ENCODE data around the gene ZNF45. TPM values are rescaled to one million over a fixed set of nuclear protein-coding genes. Genes with fewer than 3 reads are reported as not detected.

ZNF45 gene
- total RNA-seq, 1 experiment from 2014 or later, result 15.2 TPM

DNA sequence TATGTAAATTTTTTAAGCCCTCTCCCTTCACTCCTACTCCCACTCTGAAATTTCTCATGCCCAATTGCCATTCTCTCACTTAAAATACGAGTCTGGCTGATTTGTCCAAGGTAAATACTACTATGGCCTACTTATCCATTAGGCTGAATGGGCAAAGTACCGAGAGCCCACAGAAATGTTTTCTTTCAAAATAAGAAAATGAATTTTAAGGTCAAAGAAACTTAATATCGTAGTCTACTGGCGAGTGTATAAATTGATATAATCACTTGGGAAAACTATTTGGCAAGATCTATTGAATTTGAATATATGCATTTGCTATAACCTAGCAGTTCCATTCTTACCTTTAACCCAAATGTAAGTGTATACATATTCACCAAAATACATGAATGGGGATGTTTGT lies 32.7 kb downstream of the ZNF45 start:
- no peaks in the 10 kb centered on the region; a peak in 2 of 4 replicates for H3K9me3 ChIP-seq (ENCODE audit: control insufficient read depth in 1 of 2, insufficient read depth in 1 of 2, low read depth in 1 of 2, low read length in 2 of 2)

More for the DNA sequence above, 32.7 kb downstream of the ZNF45 start:
- no peaks in the 10 kb centered on the region for H3K4me1 ChIP-seq (ENCODE audit: control insufficient read depth in 1 of 2, insufficient read depth in 2 of 2, low read length in 2 of 2)
- no peak overlapping the region for H3K9ac ChIP-seq (ENCODE audit: low read length)
- TF ChIP-seq CEBPB (IDR thresholded peaks at IDR 0.05; ENCODE audit: low read depth) (no peak), YY1 (IDR thresholded peaks at IDR 0.05; ENCODE audit: extremely low read depth, insufficient replicate concordance, low read depth, low read length) (no peak), EZH2phosphoT487 (IDR thresholded peaks at IDR 0.05; ENCODE audit: borderline replicate concordance) (no peak), ZNF274 (IDR thresholded peaks at IDR 0.05; ENCODE audit: low read depth, low read length) (no peak), ELF1 (IDR thresholded peaks at IDR 0.05; ENCODE audit: borderline replicate concordance, low read depth) (no peak), TCF7L2 (IDR thresholded peaks at IDR 0.05; ENCODE audit: borderline replicate concordance, extremely low read depth, insufficient read depth, insufficient read length) (no peak), CTCF (IDR thresholded peaks at IDR 0.05 in 2 of 3, conservative IDR thresholded peaks at IDR 0.05 in 1 of 3; ENCODE audit: borderline replicate concordance in 1 of 3, insufficient read depth in 1 of 3, low read depth in 2 of 3, low read length in 2 of 3) (no peak), FOSL1 (IDR thresholded peaks at IDR 0.05; ENCODE audit: low read depth) (no peak), JUND (IDR thresholded peaks at IDR 0.05) (no peak), ZFX (IDR thresholded peaks at IDR 0.05) (no peak)
- TF ChIP-seq, protein P1, sequence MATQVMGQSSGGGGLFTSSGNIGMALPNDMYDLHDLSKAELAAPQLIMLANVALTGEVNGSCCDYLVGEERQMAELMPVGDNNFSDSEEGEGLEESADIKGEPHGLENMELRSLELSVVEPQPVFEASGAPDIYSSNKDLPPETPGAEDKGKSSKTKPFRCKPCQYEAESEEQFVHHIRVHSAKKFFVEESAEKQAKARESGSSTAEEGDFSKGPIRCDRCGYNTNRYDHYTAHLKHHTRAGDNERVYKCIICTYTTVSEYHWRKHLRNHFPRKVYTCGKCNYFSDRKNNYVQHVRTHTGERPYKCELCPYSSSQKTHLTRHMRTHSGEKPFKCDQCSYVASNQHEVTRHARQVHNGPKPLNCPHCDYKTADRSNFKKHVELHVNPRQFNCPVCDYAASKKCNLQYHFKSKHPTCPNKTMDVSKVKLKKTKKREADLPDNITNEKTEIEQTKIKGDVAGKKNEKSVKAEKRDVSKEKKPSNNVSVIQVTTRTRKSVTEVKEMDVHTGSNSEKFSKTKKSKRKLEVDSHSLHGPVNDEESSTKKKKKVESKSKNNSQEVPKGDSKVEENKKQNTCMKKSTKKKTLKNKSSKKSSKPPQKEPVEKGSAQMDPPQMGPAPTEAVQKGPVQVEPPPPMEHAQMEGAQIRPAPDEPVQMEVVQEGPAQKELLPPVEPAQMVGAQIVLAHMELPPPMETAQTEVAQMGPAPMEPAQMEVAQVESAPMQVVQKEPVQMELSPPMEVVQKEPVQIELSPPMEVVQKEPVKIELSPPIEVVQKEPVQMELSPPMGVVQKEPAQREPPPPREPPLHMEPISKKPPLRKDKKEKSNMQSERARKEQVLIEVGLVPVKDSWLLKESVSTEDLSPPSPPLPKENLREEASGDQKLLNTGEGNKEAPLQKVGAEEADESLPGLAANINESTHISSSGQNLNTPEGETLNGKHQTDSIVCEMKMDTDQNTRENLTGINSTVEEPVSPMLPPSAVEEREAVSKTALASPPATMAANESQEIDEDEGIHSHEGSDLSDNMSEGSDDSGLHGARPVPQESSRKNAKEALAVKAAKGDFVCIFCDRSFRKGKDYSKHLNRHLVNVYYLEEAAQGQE (IDR thresholded peaks at IDR 0.05; ENCODE audit: low read depth), result no peak
- ATAC-seq (no peak), DNase-seq (ENCODE audit: low read depth, low spot score) (no peak)
- H3K27ac ChIP-seq (ENCODE audit: low read depth, low read length), result no peak overlapping the region
- H2AFZ ChIP-seq (ENCODE audit: low read depth, low read length, poor library complexity, severe bottlenecking), result no peak overlapping the region
- no peaks in the 10 kb centered on the region for H4K20me1 ChIP-seq (ENCODE audit: insufficient read depth)
- BruUV-seq (replicated peaks), result no TSS peak
- H3K4me2 ChIP-seq (ENCODE audit: low read length), result no peak overlapping the region
- H3K4me3 ChIP-seq (replicated peaks in 1 of 2; ENCODE audit: low read depth in 1 of 2, low read length in 2 of 2), result no peak overlapping the region
- CTCF ChIA-PET, result no interaction called here
- no peaks in the 10 kb centered on the region for H3K27me3 ChIP-seq (ENCODE audit: insufficient read depth, low read length)
- H3K9me2 ChIP-seq (ENCODE audit: insufficient read depth), result no peaks in the 10 kb centered on the region
- intact Hi-C loops (cut with micrococcal nuclease), result no loop called here
- no peaks in the 10 kb centered on the region for H3K79me2 ChIP-seq (ENCODE audit: insufficient read depth, low read length)
- POLR2A ChIA-PET, result no interaction called here
- H3K36me3 ChIP-seq (ENCODE audit: control insufficient read depth in 1 of 2, insufficient read depth in 2 of 2, low read length in 2 of 2), result no peaks in the 10 kb centered on the region
- RAD21 ChIA-PET (ENCODE audit: low non-redundant PET in 1 of 2, low total read pairs in 2 of 2, uncharacterized antibody in 2 of 2, unreplicated experiment in 2 of 2), result no interaction called here

All from HCT116 (cell line).